Thyroid gland (tissue), 4 donors: Measurements from ENCODE around the gene C16orf74.

Experiments
- CTCF ChIP-seq, 6 experiments: fragments of 200-600 bp in 3 of 6; fragments of 450-650 bp in 3 of 6; sonication (generic) in 3 of 6; IDR thresholded peaks; one replicate each; pipeline ENCODE4 v1.5.1; 2016 to 2019; ENCODE audit warnings: antibody characterized with exemption in 6 of 6, mild to moderate bottlenecking in 2 of 6, inconsistent platforms in 1 of 6, moderate library complexity in 1 of 6
- POLR2A ChIP-seq, 2 donors: fragments of 450-650 bp; IDR thresholded peaks; one replicate each; pipeline ENCODE4 v1.6.1; 2017; ENCODE audit warnings: antibody characterized with exemption in 2 of 2, mild to moderate bottlenecking in 2 of 2, moderate library complexity in 1 of 2

GRCh38 chr16:85798901-85799496, 48.1 kb upstream of the C16orf74 start:
- TF ChIP-seq POLR2A (IDR thresholded peaks at IDR 0.05) (no peak), CTCF (IDR thresholded peaks at IDR 0.05) (no peak)
